Stimulated activated CD4-positive, alpha-beta T cell treated with anti-CD3 and anti-CD28 coated beads, Interleukin-2, amount 100 ng/mL, for 24 hours (primary cell): ENCODE data around the gene MTX1.
A peak's percentile ranks its signal among the peaks of the same experiment; 100 is the strongest.

Source experiments
- DNase-seq, 2 donors: peaks; one replicate each; pipeline ENCODE4 v3.0.0-alpha.2; 2020

The MTX1 gene

GRCh38 chr1:155174324-155175280, 33.9 kb upstream of the MTX1 start:
- peak; percentile 56 to 65 for DNase-seq

GRCh38 chr1:155175281-155175926, 33.1 kb upstream of the MTX1 start:
- no peak for DNase-seq

GRCh38 chr1:155175927-155176371, 32.5 kb upstream of the MTX1 start:
- DNase-seq: no peak

- DNase-seq: peak; percentile 91 to 93
These were observed 31.9 kb upstream of the MTX1 start for GRCh38 chr1:155176544-155177071.

- DNase-seq: no peak
These were observed 31.1 kb upstream of the MTX1 start for GRCh38 chr1:155177192-155177917.

GRCh38 chr1:155177918-155178281, 30.6 kb upstream of the MTX1 start:
- no peak for DNase-seq

GRCh38 chr1:155178441-155179111, 29.9 kb upstream of the MTX1 start:
- DNase-seq: no peak

GRCh38 chr1:155179112-155180031, 29.1 kb upstream of the MTX1 start:
- no peak for DNase-seq

GRCh38 chr1:155181371-155182051, 27.0 kb upstream of the MTX1 start:
- DNase-seq: no peak

GRCh38 chr1:155182052-155182550, 26.4 kb upstream of the MTX1 start:
- no peak for DNase-seq

GRCh38 chr1:155183775-155184221, 24.7 kb upstream of the MTX1 start:
- DNase-seq: no peak

GRCh38 chr1:155184351-155184811, 24.1 kb upstream of the MTX1 start:
- no peak for DNase-seq

- no peak for DNase-seq
These were observed 23.4 kb upstream of the MTX1 start for GRCh38 chr1:155184835-155185782.

- DNase-seq: no peak
These were observed 22.8 kb upstream of the MTX1 start for GRCh38 chr1:155185783-155186066.

GRCh38 chr1:155186067-155186793, 22.3 kb upstream of the MTX1 start:
- DNase-seq: no peak

- DNase-seq: no peak
These were observed 21.6 kb upstream of the MTX1 start for GRCh38 chr1:155186794-155187455.

GRCh38 chr1:155187456-155187891, 21.0 kb upstream of the MTX1 start:
- no peak for DNase-seq

GRCh38 chr1:155188268-155188667, 20.2 kb upstream of the MTX1 start:
- no peak for DNase-seq
